Right renal pelvis (tissue), 4 donors: ENCODE data around the gene ZNF506. TPM values are rescaled to one million over a fixed set of nuclear protein-coding genes. Genes with fewer than 3 reads are reported as not detected.
"Not testable (repeated sequence)": the region's sequence is repeated elsewhere in the genome, so short reads cannot be mapped to it uniquely, and the experiment has no call there.

ENCODE experiments used
- DNase-seq, 4 donors: peaks; one replicate each; pipeline ENCODE4 v3.0.0-alpha.2; 2013; ENCODE audit warnings: low read depth in 4 of 4, low spot score in 3 of 4, missing footprints in 1 of 4
- polyA plus RNA-seq, 4 donors: library from polyadenylated mRNA; unstranded; fragments of 120-200 nt; gene quantifications; one replicate each; pipeline ENCODE4 v1.2.1, GENCODE V29; 2013; ENCODE audit not compliant: insufficient read length in 4 of 4

ZNF506 gene
- polyA plus RNA-seq = 10 to 100 TPM; 23.3 to 42.5 (median 34.5) TPM

GRCh38 chr19:19821366-19821951 is at the start of gene ZNF506:
Gene ZNF506, minus strand, starts transcription at chr19:19821750. Its CDS starts 147 bp downstream, at chr19:19821603.
- DNase-seq = peak; percentile 98 to 99 (median 98)

GRCh38 chr19:19870086-19870485 is 48.5 kb upstream of the ZNF506 start:
- not testable (repeated sequence) for DNase-seq

- peak in 3 of 4 donors; percentile 20 to 47 (median 29) for DNase-seq
Measured at GRCh38 chr19:19866611-19867248, 45.2 kb upstream of the ZNF506 start.

GRCh38 chr19:19865750-19866610 is 44.4 kb upstream of the ZNF506 start, which contains the start of gene ZNF253:
Gene ZNF253, plus strand, starts transcription at chr19:19865882. Its CDS starts 115 bp downstream, at chr19:19865997.
- peak; percentile 87 to 98 (median 96) for DNase-seq

- peak; percentile 49 to 79 (median 66) for DNase-seq
Measured at GRCh38 chr19:19860756-19861390, 39.3 kb upstream of the ZNF506 start.

GRCh38 chr19:19858751-19859150 is 37.2 kb upstream of the ZNF506 start:
- no peak for DNase-seq

GRCh38 chr19:19851740-19852139 is 30.2 kb upstream of the ZNF506 start:
- DNase-seq = not testable (repeated sequence)

- DNase-seq = no peak
Measured at GRCh38 chr19:19849056-19849455, 27.5 kb upstream of the ZNF506 start.

GRCh38 chr19:19847781-19848180 is 26.2 kb upstream of the ZNF506 start:
- DNase-seq = no peak

- no peak for DNase-seq
Measured at GRCh38 chr19:19835560-19836038, 14.0 kb upstream of the ZNF506 start.

GRCh38 chr19:19826875-19827274 is 5.3 kb upstream of the ZNF506 start:
- no peak for DNase-seq

- no peak for DNase-seq
Measured at GRCh38 chr19:19823916-19824315, 2.4 kb upstream of the ZNF506 start.

- peak in 3 of 4 donors; percentile 3 to 12 (median 5) for DNase-seq
Measured at GRCh38 chr19:19821976-19822375, 426 bp upstream of the ZNF506 start.

- peak in 1 of 4 donors; percentile 2 for DNase-seq
Measured at GRCh38 chr19:19820774-19821320, 703 bp downstream of the ZNF506 start.

GRCh38 chr19:19817357-19817756 is 4.2 kb downstream of the ZNF506 start:
- no peak for DNase-seq

- no peak for DNase-seq
Measured at GRCh38 chr19:19816679-19817078, 4.9 kb downstream of the ZNF506 start.

- DNase-seq = not testable (repeated sequence)
Measured at GRCh38 chr19:19811999-19812398, 9.6 kb downstream of the ZNF506 start.

- no peak for DNase-seq
Measured at GRCh38 chr19:19805480-19805879, 16.1 kb downstream of the ZNF506 start.

- DNase-seq = no peak
Measured at GRCh38 chr19:19788015-19788414, 33.5 kb downstream of the ZNF506 start.

GRCh38 chr19:19785476-19785875 is 36.1 kb downstream of the ZNF506 start:
- not testable (repeated sequence) for DNase-seq
